HG03442 (cell line): ENCODE data around the gene PRRT2.
A peak's percentile ranks its signal among the peaks of the same experiment; 100 is the strongest.
"Not testable (repeated sequence)": the region's sequence is repeated elsewhere in the genome, so short reads cannot be mapped to it uniquely, and the experiment has no call there.

Experiments used
- ATAC-seq: cut with Tn5 transposase; IDR thresholded peaks from one replicate; pipeline ENCODE4 v1.9.1; 2021; ENCODE audit warnings: mild to moderate bottlenecking, moderate library complexity; ENCODE audit not compliant: unreplicated experiment

PRRT2 gene

GRCh38 chr16:29811896-29812665 lies at the start of gene PRRT2:
PRRT2 (plus strand) TSS chr16:29812193; CDS start chr16:29813055, 862 bp downstream.
- no peak for ATAC-seq

GRCh38 chr16:29763326-29763725 lies 48.7 kb upstream of the PRRT2 start:
- ATAC-seq = no peak

DNA sequence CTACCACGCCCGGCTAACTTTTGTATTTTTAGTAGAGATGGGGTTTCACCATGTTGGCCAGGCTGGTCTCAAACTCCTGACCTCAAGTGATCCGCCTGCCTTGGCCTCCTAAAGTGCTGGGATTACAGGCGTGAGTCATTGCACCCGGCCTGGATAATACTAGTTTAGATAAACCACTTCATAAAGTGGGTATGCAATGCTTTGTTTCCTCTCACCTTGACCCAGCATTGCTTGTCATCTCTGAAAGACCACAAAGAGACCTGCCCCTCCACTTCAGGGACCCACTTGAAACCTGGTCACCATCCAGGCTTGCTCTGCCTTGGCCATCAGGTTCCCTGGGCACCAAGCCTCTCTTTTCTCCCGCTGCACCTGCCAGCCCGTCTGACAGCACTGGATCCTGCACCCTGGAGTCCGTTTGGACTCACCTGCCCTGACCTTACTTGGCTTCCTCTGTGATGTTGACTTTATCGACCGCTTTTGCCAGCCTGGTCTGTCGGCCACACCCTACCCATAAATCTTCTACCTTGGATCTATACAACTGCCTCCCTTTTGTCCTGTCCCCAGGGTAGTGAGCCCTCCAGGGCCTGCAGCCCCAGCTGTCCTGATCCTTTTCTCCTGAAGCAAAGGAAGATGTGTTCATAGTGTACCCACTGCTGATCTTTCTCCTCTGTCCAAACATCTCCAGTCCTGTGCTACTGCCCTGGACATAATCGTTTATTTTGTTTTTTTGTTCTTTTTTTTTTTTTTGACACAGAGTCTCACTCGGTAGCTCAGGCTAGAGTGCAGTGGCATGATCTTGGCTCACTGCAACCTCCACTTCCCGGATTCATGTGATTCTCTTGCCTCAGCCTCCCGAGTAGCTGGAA lies 46.6 kb upstream of the PRRT2 start:
- ATAC-seq = no peak

- ATAC-seq = no peak
Measured at GRCh38 chr16:29766571-29766970, 45.4 kb upstream of the PRRT2 start.

- ATAC-seq = no peak
Measured at GRCh38 chr16:29767062-29767461, 44.9 kb upstream of the PRRT2 start.

- no peak for ATAC-seq
Measured at GRCh38 chr16:29769507-29769906, 42.5 kb upstream of the PRRT2 start.

- ATAC-seq = no peak
Measured at GRCh38 chr16:29770250-29770929, 41.6 kb upstream of the PRRT2 start.

- ATAC-seq = not testable (repeated sequence)
Measured at GRCh38 chr16:29772330-29772729, 39.7 kb upstream of the PRRT2 start.

GRCh38 chr16:29774730-29775129 lies 37.3 kb upstream of the PRRT2 start:
- no peak for ATAC-seq

- ATAC-seq = no peak
Measured at GRCh38 chr16:29775742-29776408, 36.1 kb upstream of the PRRT2 start.

DNA sequence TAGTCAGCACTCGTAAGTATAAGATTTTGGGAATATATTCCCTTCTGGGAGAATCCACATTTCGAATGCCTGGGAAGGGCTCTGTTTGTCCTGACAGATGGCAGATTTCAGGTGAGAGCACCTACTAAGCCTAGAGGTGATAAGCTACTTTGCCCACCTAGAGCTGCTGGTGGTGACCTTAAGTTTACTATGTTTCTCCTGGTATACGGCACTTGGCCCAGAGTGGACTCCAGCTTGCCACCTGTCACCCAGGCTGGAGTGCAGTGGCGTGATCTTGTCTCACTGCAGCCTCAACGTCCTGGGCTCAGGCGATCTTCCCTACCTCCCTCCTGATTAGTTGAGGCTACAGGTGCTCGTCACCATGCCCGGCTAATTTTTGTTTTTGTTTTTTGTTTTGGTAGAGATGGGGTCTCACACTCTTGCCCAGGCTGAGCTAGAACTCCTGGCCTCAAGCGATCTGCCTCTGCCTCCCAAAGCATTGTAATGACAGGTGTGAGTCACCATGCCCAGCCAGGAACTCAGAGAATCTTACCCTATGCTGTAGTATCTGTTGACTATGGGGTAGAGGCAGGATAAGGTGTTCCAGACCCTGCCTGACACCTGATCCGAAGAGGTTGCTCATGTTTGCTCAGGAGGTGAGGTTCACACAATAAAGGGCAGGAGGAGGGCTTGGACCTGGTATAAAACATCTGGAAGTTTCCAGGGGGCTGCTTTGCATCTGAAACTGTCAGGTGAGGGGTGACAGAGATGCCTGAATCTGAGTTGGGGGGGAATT lies 34.2 kb upstream of the PRRT2 start, which contains the start of gene ZG16:
ZG16 (plus strand) TSS at position 681 of the 775 bp plus-strand sequence. CDS start 1,011 bp downstream, outside the sequence.
- no peak for ATAC-seq

- no peak for ATAC-seq
Measured at GRCh38 chr16:29779474-29779873, 32.5 kb upstream of the PRRT2 start.

- ATAC-seq = not testable (repeated sequence)
Measured at GRCh38 chr16:29783094-29783953, 28.7 kb upstream of the PRRT2 start.

DNA sequence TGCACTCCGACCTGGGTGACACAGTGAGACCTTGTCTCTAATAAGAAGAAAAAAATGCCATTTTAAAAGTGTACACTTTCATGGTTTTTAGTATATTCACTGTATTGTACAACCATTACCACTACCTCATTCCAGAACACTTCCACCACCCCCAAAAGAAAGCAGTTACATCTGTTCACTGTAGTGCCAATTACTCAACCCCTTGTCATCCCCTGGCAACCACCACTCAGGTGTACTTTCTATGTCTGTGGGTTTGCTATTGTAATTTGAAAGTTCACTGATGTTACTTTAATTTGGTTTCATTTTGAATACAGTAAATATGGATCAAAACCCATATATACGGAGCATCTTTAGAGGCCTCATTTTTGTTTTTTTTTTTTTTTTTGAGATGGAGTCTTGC lies 27.8 kb upstream of the PRRT2 start:
- no peak for ATAC-seq

- no peak for ATAC-seq
Measured at GRCh38 chr16:29784901-29785500, 27.0 kb upstream of the PRRT2 start.

- not testable (repeated sequence) for ATAC-seq
Measured at GRCh38 chr16:29787155-29787554, 24.8 kb upstream of the PRRT2 start.

DNA sequence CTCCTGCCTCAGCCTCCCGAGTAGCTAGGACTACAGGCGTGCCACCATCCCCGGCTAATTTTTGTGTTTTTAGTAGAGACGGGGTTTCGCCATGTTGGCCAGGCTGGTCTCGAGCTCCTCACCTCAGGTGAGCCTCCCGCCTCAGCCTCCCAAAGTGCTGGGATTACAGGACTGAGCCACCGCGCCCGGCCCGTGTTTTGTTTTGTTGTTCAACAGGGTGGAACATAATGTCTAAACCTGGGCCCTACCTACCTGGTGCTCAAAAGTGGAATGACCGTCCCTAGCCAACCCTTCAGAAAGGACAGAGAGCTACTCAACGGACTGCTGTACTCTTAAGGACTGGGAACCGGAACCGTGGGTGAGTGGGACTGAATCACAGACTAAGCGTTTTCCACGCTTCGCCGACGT lies 22.2 kb upstream of the PRRT2 start:
- no peak for ATAC-seq

DNA sequence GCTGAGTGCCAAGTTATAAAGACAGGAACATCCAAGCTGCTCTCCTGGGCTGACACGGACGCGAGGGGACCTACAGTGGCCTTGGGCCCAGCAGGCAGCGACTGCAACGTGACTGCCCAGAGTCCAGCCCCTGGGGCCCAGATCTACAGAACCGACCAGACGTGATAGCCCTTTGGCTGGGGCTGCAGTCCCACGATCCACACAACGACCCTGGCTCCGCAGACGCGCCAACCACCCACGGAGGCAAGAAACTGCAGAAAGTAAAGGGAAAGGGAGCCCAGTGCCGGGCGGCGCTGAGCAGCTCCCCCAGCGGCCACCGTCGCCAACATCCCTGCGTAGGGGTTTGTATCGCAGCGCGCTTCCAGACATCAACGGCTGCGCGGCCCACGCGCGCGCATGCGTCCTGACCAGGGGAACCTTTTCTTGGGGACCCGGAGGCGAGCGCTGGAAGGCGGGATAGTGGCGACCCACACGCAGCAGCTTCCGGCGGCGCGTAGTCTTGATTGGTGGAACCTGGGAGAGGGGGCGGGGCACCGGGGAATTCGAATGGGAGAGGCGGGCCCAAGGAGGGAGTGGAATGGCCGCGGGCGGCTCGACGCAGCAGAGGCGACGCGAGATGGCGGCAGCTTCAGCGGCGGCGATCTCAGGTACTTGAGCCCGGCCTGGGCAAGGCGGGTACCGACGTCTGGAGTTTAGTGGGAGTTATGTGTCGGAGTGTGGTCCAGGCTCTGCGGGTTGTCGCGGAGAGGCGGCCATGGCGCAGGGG lies 21.6 kb upstream of the PRRT2 start, which contains the start of gene KIF22:
KIF22 (plus strand) TSS at position 569 of the 766 bp plus-strand sequence; CDS start at position 578, 9 bp downstream.
- ATAC-seq = peak; percentile 91
